Measurements from ENCODE around the gene FRMD4A.

FRMD4A gene

DNA sequence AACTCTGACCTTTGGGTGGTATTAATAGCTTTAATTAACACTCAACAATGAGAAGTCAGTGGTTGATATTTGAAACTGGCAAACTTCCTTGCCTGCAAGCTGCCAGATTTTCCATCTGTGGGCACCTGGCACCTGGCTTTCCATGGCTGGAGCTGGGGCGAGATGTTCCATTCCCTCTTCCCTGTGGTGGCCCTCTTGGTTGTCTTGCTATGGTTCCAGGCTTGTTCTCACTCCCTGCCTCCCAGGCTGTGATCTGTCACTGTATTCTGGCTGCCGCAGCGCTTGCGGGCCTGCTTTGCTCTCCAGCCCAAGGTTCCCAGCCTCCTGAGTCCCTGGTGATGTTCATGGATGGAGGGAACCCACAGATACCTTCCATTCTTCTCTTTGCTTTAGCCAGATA lies 201.0 kb downstream of the FRMD4A start:
- no peaks in the 10 kb centered on the region for H3K36me3 ChIP-seq (ENCODE audit: control insufficient read depth, low read length)
- TF ChIP-seq EZH2phosphoT487 (IDR thresholded peaks at IDR 0.05; ENCODE audit: borderline replicate concordance, low read length) = no peak
- TF ChIP-seq, protein P1, sequence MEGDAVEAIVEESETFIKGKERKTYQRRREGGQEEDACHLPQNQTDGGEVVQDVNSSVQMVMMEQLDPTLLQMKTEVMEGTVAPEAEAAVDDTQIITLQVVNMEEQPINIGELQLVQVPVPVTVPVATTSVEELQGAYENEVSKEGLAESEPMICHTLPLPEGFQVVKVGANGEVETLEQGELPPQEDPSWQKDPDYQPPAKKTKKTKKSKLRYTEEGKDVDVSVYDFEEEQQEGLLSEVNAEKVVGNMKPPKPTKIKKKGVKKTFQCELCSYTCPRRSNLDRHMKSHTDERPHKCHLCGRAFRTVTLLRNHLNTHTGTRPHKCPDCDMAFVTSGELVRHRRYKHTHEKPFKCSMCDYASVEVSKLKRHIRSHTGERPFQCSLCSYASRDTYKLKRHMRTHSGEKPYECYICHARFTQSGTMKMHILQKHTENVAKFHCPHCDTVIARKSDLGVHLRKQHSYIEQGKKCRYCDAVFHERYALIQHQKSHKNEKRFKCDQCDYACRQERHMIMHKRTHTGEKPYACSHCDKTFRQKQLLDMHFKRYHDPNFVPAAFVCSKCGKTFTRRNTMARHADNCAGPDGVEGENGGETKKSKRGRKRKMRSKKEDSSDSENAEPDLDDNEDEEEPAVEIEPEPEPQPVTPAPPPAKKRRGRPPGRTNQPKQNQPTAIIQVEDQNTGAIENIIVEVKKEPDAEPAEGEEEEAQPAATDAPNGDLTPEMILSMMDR (IDR thresholded peaks at IDR 0.05; ENCODE audit: low read depth, low read length, poor library complexity, severe bottlenecking) = no peak
- H3F3A ChIP-seq (ENCODE audit: control insufficient read depth, insufficient read depth) = no peaks in the 10 kb centered on the region

DNA sequence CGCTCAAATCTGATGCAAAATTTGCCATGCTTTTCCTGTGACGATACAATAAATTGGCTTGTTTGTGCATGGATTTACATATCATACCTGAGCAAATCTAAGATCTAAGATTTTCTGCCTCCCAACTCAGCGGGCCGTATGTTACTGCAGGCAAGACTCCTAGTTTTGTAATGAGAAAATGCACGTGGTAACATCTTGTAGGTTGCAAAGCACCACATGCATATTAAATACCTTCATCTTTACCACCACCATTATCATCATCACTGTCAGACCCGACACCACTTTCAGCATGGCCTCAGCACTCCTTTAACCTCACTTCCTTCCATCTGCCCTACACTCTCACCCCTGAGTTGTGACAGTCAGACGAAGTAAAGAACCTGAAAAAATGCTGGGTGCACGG lies 202.2 kb downstream of the FRMD4A start:
- H3K9me3 ChIP-seq (ENCODE audit: control insufficient read depth, insufficient read depth, low read length) = no peaks in the 10 kb centered on the region
- H3F3A ChIP-seq (ENCODE audit: control insufficient read depth, insufficient read depth) = no peaks in the 10 kb centered on the region
- H3K4me2 ChIP-seq (ENCODE audit: low read length) = peak overlapping the region; percentile 25; the same call in 1 of the 2 replicates
- peaks cover 6% of the 10 kb centered on the region for H3K27me3 ChIP-seq (ENCODE audit: control insufficient read depth, low read length)
- H3K27ac ChIP-seq (ENCODE audit: low read depth, low read length) = no peak overlapping the region
- no peaks in the 10 kb centered on the region for H3K36me3 ChIP-seq (ENCODE audit: control insufficient read depth, low read length)
- no peak for TF ChIP-seq EZH2phosphoT487 (IDR thresholded peaks at IDR 0.05; ENCODE audit: borderline replicate concordance, low read length)
- H4K20me1 ChIP-seq (ENCODE audit: control insufficient read depth, insufficient read depth, low read depth, low read length) = no peaks in the 10 kb centered on the region
- no peak overlapping the region for H3K4me3 ChIP-seq (ENCODE audit: low read length)
- peaks cover 9% of the 10 kb centered on the region for H3K4me1 ChIP-seq (ENCODE audit: control insufficient read depth, low read length)
- no peaks in the 10 kb centered on the region for H3K79me2 ChIP-seq (ENCODE audit: control insufficient read depth, low read length)
- H3K9me2 ChIP-seq (replicated peaks; ENCODE audit: control insufficient read depth, low read length) = no peaks in the 10 kb centered on the region

More for the DNA sequence above, 201.0 kb downstream of the FRMD4A start:
- Histone ChIP-seq H3K4me3 (ENCODE audit: low read length) (no peak overlapping the region), H3K79me2 (ENCODE audit: control insufficient read depth, low read length) (no peaks in the 10 kb centered on the region), H3K27ac (ENCODE audit: low read depth, low read length) (no peak overlapping the region), H3K27me3 (ENCODE audit: control insufficient read depth, low read length) (peaks cover 6% of the 10 kb centered on the region), H4K20me1 (ENCODE audit: control insufficient read depth, insufficient read depth, low read depth, low read length) (no peaks in the 10 kb centered on the region), H3K4me1 (ENCODE audit: control insufficient read depth, low read length) (peaks cover 9% of the 10 kb centered on the region), H3K9me3 (ENCODE audit: control insufficient read depth, insufficient read depth, low read length) (no peaks in the 10 kb centered on the region), H3K4me2 (ENCODE audit: low read length) (no peak overlapping the region), H3K9me2 (replicated peaks; ENCODE audit: control insufficient read depth, low read length) (no peaks in the 10 kb centered on the region)

DNA sequence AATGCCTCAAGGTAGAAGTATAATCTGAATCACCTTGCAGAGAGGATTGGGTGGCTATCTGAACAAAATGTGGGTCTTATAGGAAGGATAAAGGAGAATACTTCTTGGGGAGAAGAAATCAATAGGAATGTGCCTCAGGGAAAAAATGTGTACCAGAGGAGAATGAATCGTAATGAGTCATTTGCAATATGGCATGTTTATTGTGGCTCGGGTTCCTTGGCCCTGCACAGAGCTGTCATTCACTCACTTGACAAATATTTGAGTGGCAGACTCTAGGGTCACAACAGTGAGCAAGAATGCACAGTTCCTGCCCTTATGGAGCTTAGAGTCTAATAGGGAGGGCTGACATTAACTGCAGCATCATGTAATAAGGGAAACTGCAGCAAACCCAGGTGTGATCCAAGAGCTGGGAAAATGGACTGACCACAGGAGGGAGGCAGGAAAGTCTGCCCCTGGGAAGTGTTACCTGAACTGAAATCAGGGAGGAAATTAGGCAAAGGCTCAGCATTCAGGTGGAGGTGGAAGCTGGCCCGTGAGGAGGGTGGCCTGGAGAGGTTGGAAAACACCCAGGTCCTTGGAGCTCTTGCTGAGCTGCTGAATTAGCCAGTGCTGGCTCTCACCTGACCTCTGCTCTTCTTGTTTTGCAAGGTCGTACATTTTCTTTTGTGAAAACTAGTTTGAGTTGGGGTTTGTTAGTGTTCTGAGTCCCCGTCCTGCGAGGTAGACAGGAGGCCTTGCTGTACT lies 203.9 kb downstream of the FRMD4A start:
- Histone ChIP-seq H3K27me3 (ENCODE audit: control insufficient read depth, low read length) (peaks cover 6% of the 10 kb centered on the region), H3K4me2 (ENCODE audit: low read length) (no peak overlapping the region), H3K9me2 (replicated peaks; ENCODE audit: control insufficient read depth, low read length) (no peaks in the 10 kb centered on the region), H3K27ac (ENCODE audit: low read depth, low read length) (no peak overlapping the region), H3K9me3 (ENCODE audit: control insufficient read depth, insufficient read depth, low read length) (no peaks in the 10 kb centered on the region), H4K20me1 (ENCODE audit: control insufficient read depth, insufficient read depth, low read depth, low read length) (no peaks in the 10 kb centered on the region), H3K79me2 (ENCODE audit: control insufficient read depth, low read length) (no peaks in the 10 kb centered on the region), H3K4me3 (ENCODE audit: low read length) (no peak overlapping the region), H3K36me3 (ENCODE audit: control insufficient read depth, low read length) (no peaks in the 10 kb centered on the region), H3F3A (ENCODE audit: control insufficient read depth, insufficient read depth) (no peaks in the 10 kb centered on the region), H3K4me1 (ENCODE audit: control insufficient read depth, low read length) (peaks cover 9% of the 10 kb centered on the region)
- TF ChIP-seq EZH2phosphoT487 (IDR thresholded peaks at IDR 0.05; ENCODE audit: borderline replicate concordance, low read length) = no peak
- TF ChIP-seq, protein P1 (IDR thresholded peaks at IDR 0.05; ENCODE audit: low read depth, low read length, poor library complexity, severe bottlenecking) = no peak

DNA sequence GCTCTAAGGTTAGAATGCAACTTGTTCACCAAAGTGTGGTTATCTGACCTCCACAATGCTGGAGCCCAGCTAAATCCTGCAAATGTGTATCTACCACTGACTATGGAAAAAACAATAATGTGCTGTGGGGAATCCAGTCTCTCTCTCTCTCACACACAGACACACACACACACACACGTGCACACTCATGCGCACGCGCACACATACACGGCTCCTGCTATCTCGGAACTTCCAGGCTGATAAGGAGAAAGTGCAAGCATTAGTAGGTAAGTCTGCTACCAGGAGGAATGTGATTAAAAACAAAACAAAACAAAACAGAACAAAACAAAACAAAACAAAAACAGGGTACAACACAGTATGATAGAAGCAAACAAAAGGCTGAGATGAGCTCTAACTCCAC lies 205.2 kb downstream of the FRMD4A start:
- Histone ChIP-seq H3K4me3 (ENCODE audit: low read length) (no peak overlapping the region), H3K79me2 (ENCODE audit: control insufficient read depth, low read length) (no peaks in the 10 kb centered on the region), H3K36me3 (ENCODE audit: control insufficient read depth, low read length) (no peaks in the 10 kb centered on the region), H3K4me1 (ENCODE audit: control insufficient read depth, low read length) (peaks cover 9% of the 10 kb centered on the region), H3F3A (ENCODE audit: control insufficient read depth, insufficient read depth) (no peaks in the 10 kb centered on the region), H3K27me3 (ENCODE audit: control insufficient read depth, low read length) (peaks cover 10% of the 10 kb centered on the region), H3K9me2 (replicated peaks; ENCODE audit: control insufficient read depth, low read length) (no peaks in the 10 kb centered on the region), H3K4me2 (ENCODE audit: low read length) (no peak overlapping the region), H3K9me3 (ENCODE audit: control insufficient read depth, insufficient read depth, low read length) (no peaks in the 10 kb centered on the region), H3K27ac (ENCODE audit: low read depth, low read length) (no peak overlapping the region), H4K20me1 (ENCODE audit: control insufficient read depth, insufficient read depth, low read depth, low read length) (no peaks in the 10 kb centered on the region)
- TF ChIP-seq EZH2phosphoT487 (IDR thresholded peaks at IDR 0.05; ENCODE audit: borderline replicate concordance, low read length) = no peak
- TF ChIP-seq, protein P1 (IDR thresholded peaks at IDR 0.05; ENCODE audit: low read depth, low read length, poor library complexity, severe bottlenecking) = no peak
